NCI-H524 (cell line): ENCODE measurements around the gene SOS1.

ENCODE experiments used
- DNase-seq, 2 experiments: peaks; one replicate each; lab custom pipeline; 2025; lab: John Stamatoyannopoulos, UW

Gene SOS1

DNA sequence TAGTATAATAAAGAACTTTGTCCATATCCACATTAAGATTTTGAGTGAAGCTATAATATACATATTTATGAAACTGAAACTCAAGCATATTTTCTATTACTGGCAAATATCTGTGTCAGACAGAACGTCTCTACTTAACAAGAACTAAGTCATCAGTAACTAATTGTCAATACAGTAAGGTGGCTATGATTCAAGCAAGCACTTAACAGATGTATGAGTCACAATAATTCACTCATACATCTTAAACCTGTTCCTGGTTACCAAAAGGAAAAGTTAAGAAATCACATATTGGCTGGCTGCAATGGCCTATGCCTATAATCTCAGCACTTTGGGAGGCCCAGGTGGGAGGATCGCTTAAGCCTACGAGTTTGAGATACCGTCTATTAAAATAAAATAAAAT, 96.0 kb downstream of the SOS1 start:
- no peak for DNase-seq

- DNase-seq, result no peak
Measured at GRCh38 chr2:39023649-39024048, 97.2 kb downstream of the SOS1 start.

DNA sequence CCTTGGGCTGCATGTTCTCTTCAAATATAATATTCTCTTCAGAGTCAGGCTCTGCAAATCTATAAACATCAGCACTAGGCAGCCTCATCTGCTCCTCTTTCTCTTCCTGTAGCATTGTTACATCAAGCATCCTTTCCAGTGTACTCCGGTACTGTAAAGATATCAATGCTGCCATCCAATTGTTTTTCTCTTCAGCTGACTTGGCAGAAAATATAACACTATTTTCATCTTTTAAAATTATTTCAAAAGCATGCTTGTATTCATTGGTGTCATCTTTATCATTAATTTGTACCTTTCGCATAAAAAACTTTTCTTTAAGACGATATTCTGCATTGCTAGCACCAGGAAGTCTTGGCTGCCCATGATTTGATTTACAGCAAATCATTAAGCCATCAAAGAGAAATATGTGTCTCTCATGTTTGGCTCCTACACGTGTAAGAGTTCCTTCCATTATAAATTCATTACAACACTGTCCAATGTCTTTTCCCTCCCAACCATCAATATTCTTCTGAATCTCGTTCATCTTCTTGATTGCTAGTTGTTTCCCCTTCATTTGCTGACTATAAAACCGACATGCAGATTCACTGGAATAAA, 98.1 kb downstream of the SOS1 start:
- DNase-seq, result no peak

GRCh38 chr2:39020383-39020782, 100.5 kb downstream of the SOS1 start:
- DNase-seq, result peak in 1 of 2 experiments; percentile 57

DNA sequence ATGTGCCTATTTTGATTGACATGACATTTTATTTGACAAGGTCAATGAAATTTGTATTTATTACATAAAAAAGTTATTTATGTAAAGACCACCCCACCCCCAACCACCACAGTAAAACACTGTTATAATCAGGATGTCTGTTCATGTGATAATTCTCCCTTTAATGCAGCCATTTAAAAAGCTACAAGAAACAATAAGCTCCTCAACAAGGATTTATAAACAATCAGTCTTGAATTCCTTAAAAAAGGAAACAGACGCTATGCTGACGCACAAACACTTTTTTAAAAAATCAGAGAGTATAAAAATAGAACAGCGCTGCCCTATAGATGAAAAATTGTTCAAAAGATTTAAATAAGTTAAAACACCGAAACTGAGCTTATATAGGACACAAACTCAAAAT, 102.2 kb downstream of the SOS1 start:
- no peak for DNase-seq

- DNase-seq, result no peak
Measured at GRCh38 chr2:39017334-39017733, 103.5 kb downstream of the SOS1 start.

DNA sequence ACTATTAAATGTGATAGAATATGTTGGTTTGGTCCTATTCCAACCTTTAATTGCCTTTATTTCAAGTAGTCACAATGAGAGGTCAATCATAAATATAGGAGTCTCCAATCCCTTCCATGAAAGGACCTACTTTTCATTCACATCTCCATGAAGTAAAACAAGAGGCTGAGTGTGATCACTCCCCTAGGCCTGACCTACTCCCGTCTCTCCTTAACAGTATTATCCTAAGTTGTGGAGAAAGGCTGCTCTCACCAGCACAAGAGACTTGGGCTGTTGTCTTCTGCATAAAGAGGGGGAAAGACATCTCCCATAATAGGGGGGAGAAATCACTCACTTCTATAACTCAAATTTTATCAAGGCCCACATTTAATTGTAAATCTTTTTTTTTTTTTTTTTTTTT, 105.4 kb downstream of the SOS1 start:
- DNase-seq, result no peak

GRCh38 chr2:39013871-39014270, 107.0 kb downstream of the SOS1 start:
- no peak for DNase-seq

DNA sequence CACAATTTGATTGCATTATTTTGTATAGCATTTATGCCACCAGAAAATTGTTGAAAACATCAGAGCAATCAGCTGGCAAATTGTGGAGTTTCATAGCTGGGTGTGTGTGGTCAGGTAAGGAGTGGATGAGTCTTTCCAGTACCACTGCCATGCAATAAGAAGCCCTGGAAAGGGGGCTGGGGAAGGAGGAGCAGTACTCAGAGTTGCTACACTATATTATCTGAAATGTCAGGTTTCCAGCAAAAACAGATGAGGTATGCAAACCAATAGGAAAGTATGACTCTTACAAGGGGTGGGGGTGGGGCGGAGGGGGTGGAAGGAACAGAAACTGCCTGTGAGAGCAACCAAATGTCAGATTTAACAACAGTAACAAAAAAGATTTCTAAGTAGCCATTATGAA, 112.2 kb downstream of the SOS1 start:
- DNase-seq, result no peak

DNA sequence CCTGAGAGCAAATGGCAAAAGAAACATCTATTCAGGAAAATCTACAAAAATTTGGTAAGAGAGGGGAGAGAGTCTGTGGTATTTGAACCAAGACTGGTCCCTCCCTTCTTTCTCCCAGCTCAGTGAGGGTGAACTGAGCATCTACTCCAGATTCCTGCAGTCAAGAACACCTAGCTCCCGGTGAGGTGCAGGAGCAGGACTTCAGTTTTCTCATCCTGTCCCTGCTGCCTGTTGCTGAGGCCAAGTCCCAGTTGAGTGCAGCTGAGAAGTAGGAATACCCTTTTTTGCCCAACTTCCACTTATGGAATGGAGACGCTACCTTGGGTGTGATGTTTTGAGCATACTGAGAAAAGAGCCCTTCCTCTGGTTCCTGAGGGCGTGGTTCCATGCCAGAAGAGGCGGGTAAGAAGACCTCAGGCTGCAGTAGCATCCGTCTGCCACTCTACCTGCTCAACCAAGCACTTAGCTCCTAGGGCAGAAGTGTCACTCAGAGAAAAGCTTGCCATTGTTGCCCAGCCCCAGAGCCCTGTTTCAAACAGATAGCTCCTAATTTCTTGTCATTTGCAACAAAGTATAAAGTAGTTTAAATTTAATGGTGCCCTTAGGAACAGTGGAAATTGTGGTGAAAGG, 112.9 kb downstream of the SOS1 start:
- DNase-seq, result no peak

DNA sequence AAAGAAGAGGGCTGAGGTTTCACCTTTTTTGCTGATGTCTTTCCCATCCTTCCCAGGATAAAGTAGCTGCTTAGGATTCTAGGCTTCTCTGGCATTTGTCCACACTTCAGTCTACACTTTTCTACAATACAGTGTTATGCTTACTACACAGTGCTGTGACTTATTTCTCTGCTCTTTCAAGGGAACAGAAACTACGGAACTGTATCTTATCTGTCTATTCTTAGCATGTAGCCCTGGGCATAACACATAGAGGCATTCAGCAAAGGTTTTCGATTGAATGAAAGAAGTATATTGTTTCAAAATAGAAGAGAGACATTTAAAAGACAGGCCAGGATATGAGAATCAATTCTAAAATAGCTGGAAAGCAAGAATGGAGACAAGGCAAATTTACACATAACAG, 120.3 kb downstream of the SOS1 start:
- no peak for DNase-seq

DNA sequence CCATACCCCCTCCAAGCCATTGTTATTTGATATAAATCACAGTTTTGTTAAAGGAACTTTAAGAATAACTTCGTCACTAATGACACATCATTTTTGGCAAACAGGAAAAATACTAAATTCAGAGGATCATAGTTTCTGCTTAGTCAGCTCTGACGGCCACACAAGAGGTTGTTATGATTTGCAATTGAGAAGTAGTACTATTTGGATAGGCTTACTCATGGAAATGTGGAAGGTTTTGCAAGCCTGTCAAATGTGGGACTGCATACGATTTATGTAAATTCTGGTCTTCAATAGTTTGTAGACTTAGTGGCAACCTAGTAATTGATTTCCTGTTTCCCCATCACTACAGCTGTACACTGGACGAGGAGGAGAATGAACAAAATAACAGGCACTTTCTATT, 123.1 kb downstream of the SOS1 start:
- DNase-seq, result no peak

GRCh38 chr2:38991899-38992298, 129.0 kb downstream of the SOS1 start:
- peak in 1 of 2 experiments; percentile 22 for DNase-seq

DNA sequence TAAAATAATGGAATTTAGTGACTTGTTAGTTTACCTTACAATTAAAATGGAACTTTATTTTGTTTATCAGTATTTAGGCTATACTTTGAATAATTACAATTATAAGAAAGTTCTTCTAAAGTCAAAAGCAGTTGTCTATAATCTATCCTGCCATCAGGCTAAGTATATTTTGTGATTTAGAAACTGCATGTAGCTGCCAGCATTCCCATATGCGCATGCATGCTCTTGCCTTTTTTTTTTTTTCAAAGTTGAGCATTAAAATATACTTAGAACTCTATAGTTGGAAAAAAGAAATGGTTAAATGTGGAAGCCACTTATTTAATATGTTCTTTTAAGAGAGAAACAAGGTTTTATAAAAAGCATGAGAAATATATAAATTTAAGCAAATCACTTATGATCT, 132.1 kb downstream of the SOS1 start:
- no peak for DNase-seq

DNA sequence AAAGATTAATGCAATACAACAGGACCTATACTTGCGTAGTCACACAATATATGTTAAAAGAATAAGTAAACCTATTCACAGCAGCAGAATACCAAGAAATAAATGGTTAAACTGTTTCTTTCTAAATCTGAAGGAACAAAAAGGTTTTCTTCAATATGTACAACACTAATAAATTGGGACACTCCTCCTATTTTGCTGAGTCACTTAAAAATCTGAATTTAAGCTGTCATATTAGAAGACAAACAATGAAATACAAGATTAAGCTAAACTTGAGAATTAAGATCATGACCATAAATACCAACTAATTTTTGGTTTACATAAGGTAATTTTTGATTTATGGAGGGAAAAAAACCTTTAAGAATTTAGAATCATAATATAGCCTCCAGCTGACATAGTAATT, 138.4 kb downstream of the SOS1 start:
- no peak for DNase-seq

GRCh38 chr2:38981670-38982357, 139.0 kb downstream of the SOS1 start:
- DNase-seq, result peak in 1 of 2 experiments; percentile 15

GRCh38 chr2:38981003-38981669, 139.7 kb downstream of the SOS1 start:
- no peak for DNase-seq

DNA sequence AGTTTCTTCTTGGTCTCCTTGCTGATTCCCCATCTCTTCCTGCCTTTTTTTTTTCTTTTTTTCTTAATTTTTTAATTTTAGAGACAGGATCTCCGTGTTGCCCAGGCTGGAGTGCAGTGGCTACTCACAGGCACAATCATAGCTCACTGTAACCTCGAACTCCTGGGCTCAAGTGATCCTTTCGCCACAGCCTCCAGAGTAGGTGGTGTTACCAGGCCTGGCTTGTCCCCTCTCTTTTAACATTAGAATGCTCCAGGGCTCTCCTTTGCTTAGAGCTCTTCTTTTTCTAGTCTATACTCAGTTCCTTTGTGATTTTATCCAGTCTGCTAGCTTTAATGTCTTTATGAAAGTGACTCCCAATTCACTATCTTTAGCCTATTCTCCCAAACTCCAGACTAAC, 141.9 kb downstream of the SOS1 start:
- DNase-seq, result no peak

- no peak for DNase-seq
Measured at GRCh38 chr2:38978296-38978903, 142.5 kb downstream of the SOS1 start.

GRCh38 chr2:38977047-38977446, 143.8 kb downstream of the SOS1 start:
- no peak for DNase-seq

DNA sequence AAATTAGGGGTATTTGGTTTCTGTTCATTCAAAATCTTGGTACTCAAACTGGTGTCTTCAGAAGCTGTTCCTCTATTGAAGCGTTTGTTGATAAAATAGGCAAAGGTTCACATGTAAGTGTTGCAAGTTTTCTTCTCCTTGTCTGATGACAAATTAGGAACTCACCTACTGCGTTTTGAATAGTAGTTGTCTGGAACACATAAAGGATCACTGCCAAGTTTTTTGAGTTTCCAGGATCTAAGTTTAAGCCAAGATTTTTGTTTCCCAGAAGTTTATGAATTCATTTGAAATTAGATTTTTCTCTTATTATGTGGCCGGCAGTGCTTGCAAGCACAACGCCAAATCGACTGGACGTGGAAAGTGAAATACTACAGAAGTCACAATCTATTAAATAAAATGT, 145.8 kb downstream of the SOS1 start:
- no peak for DNase-seq

DNA sequence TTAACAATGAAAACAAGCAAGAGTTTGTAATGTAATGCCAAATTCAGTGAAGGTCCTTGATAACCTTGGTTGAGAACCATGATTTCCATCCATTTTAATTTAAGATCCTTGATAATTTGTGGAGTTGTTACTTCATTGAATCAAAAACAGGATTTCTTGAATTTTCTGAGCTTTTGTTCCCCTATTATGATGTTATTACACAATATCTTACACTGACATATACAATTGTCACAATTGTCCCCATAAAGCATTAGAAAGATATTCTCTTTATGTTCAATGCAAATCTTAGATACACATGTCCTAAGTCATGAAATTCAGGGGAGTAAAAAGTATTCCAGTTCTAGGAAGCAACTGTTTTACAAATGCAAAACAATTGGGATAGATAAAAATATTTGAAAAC, 147.6 kb downstream of the SOS1 start:
- no peak for DNase-seq

DNA sequence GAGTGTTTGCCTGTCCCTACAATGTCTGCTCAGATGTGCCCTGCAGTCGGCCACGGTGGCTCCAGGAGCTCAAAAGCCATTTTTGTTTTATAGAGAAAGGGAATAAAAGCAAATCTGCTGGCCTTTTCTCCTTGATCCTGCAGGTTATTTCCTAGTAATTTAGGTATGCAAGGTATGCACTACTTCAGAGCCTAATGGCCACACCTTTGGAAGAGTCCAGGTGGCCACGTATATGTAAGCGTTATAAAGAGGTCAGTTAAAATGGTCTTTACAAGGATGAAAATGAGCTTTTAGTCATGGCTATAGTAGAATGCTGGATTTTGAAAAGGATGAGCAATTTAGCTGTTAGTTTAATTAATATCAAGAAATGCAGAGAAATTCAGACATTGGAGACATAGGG, 149.5 kb downstream of the SOS1 start:
- DNase-seq, result no peak
